Spleen (tissue), 11 donors: Measurements from ENCODE around the gene FSTL5. TPM values are rescaled to one million over a fixed set of nuclear protein-coding genes. Genes with fewer than 3 reads are reported as not detected.

ENCODE experiments used
- DNase-seq: peaks from one replicate; pipeline ENCODE4 v3.0.0-alpha.2; 2020
- H3K27ac ChIP-seq, 8 donors: fragments of 200-600 bp; sonication (generic) in 7 of 8; 1 replicate in 4 of 8; 2 replicates in 4 of 8; pipeline versions ENCODE4 v1.5.0 to v1.8.0; 2016 to 2021; ENCODE audit warnings: inconsistent platforms in 4 of 8, mild to moderate bottlenecking in 4 of 8, moderate library complexity in 1 of 8
- H3K27me3 ChIP-seq, 7 donors: fragments of 200-600 bp; sonication (generic) in 6 of 7; replicated peaks in 1 of 7; 1 replicate in 4 of 7; 2 replicates in 3 of 7; pipeline versions ENCODE4 v1.5.0 to v1.8.0; 2016 to 2021; ENCODE audit warnings: inconsistent platforms in 3 of 7, mild to moderate bottlenecking in 1 of 7
- H3K36me3 ChIP-seq, 6 donors: fragments of 200-600 bp; sonication (generic) in 5 of 6; 1 replicate in 4 of 6; 2 replicates in 2 of 6; pipeline versions ENCODE4 v1.5.0 to v1.8.0; 2016 to 2021; ENCODE audit warnings: inconsistent platforms in 2 of 6
- H3K4me1 ChIP-seq, 6 donors: fragments of 200-600 bp; sonication (generic) in 5 of 6; 1 replicate in 3 of 6; 2 replicates in 3 of 6; pipeline versions ENCODE4 v1.5.0 to v1.8.0; 2016 to 2021; ENCODE audit warnings: inconsistent platforms in 3 of 6
- H3K4me3 ChIP-seq, 8 donors: fragments of 200-600 bp; sonication (generic) in 7 of 8; 1 replicate in 4 of 8; 2 replicates in 4 of 8; pipeline versions ENCODE4 v1.5.0 to v1.8.0; 2016 to 2021; ENCODE audit warnings: inconsistent platforms in 4 of 8, mild to moderate bottlenecking in 4 of 8, moderate library complexity in 2 of 8
- H3K9me3 ChIP-seq, 8 donors: fragments of 200-600 bp; sonication (generic) in 7 of 8; 1 replicate in 4 of 8; 2 replicates in 4 of 8; pipeline versions ENCODE4 v1.5.0 to v1.8.0; 2016 to 2021; ENCODE audit warnings: inconsistent platforms in 4 of 8
- POLR2A ChIP-seq, 3 donors: fragments of 450-650 bp; IDR thresholded peaks; one replicate each; pipeline ENCODE4 v1.5.1; 2017; ENCODE audit warnings: antibody characterized with exemption in 3 of 3, mild to moderate bottlenecking in 1 of 3
- POLR2AphosphoS5 ChIP-seq, 3 donors: sonication (generic); formaldehyde crosslinking; IDR thresholded peaks; one replicate each; pipeline ENCODE4 v1.5.1; 2017; ENCODE audit warnings: antibody characterized with exemption in 3 of 3
- WGBS, 5 donors: extraction: QIAGEN DNeasy Blood & Tissue Kit in 3 of 5; methylation state at CpG; one replicate each; pipeline versions ENCODE4 v1.1.5 to v1.1.7; 2013 to 2018; 5-methylcytosine and 5-hydroxymethylcytosine counted together
- intact Hi-C: fragments of 100-400 bp; cut with DNase I; formaldehyde crosslinking; loops from one replicate; pipeline ENCODE4 v1.15.0; 2023; ENCODE audit warnings: low total_unique reads
- polyA plus RNA-seq, 3 donors: library from polyadenylated mRNA; stranded (reverse); fragments of 200-250 nt; gene quantifications; one replicate each; pipeline ENCODE4 v1.2.1, GENCODE V29; 2013
- total RNA-seq, 7 donors: library from RNA; depleted of rRNA in 3 of 7; stranded (reverse); fragments of >200 nt in 3 of 7; fragmentation: NEBNext Ultra II Directional in 4 of 7; extraction: Animal tissue kit (Norgen Biotek cat#: 25700) in 4 of 7; gene quantifications; one replicate each; pipeline versions ENCODE4 v1.1.0 to v1.2.1, GENCODE V29; 2016 to 2021
- TF ChIP-seq, protein P1 (sequence below), 11 experiments: fragments of 200-600 bp in 7 of 11; fragments of 450-650 bp in 4 of 11; sonication (generic) in 4 of 11; IDR thresholded peaks in 8 of 11; conservative IDR thresholded peaks in 3 of 11; 1 replicate in 7 of 11; 2 replicates in 4 of 11; pipeline versions ENCODE4 v1.4.0 to v1.8.0; 2016 to 2021; ENCODE audit warnings: antibody characterized with exemption in 11 of 11, inconsistent platforms in 4 of 11, mild to moderate bottlenecking in 1 of 11
- donor health status: healthy with polysubstance abuse.
- donor health status: DM: no; HTN: no; CAD: no; lungs with moderate emphysema.
- donor health status: DM: no; HTN: no; CAD: no.
- donor health status: Bipolar disorder and iron deficiency.
- donor health status: healthy.
- donor health status: DM: no; HTN: no; CAD: no.
- donor health status: DM: yes; HTN: yes; CAD: no.

Gene FSTL5
- total and polyA plus RNA-seq, 10 donors, result 0.02 TPM; not detected in 9

DNA sequence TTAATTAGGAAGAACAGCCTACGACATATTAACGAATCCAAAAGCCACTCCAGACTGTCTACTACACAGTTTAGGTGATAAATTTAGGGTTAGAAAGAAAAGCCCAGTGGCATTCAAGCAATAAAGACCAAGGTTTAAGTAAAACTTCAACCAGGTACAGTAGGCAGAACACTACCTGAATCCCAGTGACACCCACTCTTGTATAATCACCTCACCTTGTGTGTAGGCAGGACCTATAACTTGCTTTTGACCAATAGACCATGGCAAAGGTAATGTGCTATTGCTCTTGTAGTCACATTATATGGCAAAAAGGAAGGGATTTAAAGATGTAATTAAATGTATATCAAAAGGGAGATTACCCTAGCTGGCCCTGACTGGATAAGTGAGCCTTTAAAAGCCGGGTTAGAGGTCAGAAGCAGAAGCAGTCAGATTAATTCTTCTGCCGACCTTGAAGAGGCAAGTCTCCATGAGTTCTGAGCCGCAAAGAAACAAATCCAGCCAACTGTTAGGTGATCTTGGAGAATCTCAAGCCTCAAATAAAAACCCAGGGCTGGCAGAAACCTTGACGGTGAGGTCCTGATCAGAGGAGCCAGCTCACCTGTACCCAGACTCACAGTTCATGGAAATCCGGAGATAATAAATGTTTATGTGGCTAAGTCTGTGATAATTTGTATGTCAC is 8.8 kb downstream of the FSTL5 start:
- TF ChIP-seq, protein P1, sequence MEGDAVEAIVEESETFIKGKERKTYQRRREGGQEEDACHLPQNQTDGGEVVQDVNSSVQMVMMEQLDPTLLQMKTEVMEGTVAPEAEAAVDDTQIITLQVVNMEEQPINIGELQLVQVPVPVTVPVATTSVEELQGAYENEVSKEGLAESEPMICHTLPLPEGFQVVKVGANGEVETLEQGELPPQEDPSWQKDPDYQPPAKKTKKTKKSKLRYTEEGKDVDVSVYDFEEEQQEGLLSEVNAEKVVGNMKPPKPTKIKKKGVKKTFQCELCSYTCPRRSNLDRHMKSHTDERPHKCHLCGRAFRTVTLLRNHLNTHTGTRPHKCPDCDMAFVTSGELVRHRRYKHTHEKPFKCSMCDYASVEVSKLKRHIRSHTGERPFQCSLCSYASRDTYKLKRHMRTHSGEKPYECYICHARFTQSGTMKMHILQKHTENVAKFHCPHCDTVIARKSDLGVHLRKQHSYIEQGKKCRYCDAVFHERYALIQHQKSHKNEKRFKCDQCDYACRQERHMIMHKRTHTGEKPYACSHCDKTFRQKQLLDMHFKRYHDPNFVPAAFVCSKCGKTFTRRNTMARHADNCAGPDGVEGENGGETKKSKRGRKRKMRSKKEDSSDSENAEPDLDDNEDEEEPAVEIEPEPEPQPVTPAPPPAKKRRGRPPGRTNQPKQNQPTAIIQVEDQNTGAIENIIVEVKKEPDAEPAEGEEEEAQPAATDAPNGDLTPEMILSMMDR (IDR thresholded peaks at IDR 0.05 in 8 of 11, conservative IDR thresholded peaks at IDR 0.05 in 3 of 11), result no peak
- TF ChIP-seq POLR2A (IDR thresholded peaks at IDR 0.05) (no peak), POLR2AphosphoS5 (IDR thresholded peaks at IDR 0.05) (no peak)
- DNase-seq, result no peak
- Histone ChIP-seq H3K36me3 (no peaks in the 10 kb centered on the region), H3K27me3 (no peaks in the 10 kb centered on the region), H3K9me3 (no peaks in the 10 kb centered on the region), H3K4me1 (no peaks in the 10 kb centered on the region), H3K27ac (no peak overlapping the region), H3K4me3 (no peak overlapping the region)
- 74 to 83% (median 77%) methylated on average over 7 of the region's 7 CpGs for WGBS, 5 donors
- intact Hi-C loops, result no loop called here

DNA sequence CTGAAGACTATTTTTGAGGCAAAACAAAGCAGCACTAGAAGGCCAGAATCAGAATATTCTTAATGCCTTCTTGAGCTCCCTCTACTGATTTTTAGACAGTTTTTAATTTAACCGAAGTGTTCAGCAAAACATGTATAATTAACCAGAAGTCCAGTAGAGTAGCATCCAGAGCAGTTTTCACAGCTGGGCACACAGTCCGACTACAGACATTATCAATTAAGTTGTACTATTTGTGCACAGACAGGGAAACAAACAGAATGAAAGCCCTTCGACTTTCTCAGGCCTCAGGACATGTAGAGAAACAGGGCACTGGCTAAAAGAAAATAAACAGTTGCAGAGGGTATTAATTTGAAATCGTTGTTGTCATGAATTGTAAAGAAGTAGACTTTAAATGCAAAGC is 11.9 kb downstream of the FSTL5 start:
- WGBS, 5 donors, result 58 to 65% (median 62%) methylated on average over 4 of the region's 4 CpGs
- no peaks in the 10 kb centered on the region for H3K36me3 ChIP-seq
- no peak overlapping the region for H3K4me3 ChIP-seq
- TF ChIP-seq, protein P1 (IDR thresholded peaks at IDR 0.05 in 8 of 11, conservative IDR thresholded peaks at IDR 0.05 in 3 of 11), result no peak
- TF ChIP-seq POLR2AphosphoS5 (IDR thresholded peaks at IDR 0.05), result no peak
- no peak for TF ChIP-seq POLR2A (IDR thresholded peaks at IDR 0.05)
- H3K4me1 ChIP-seq, result no peaks in the 10 kb centered on the region
- no peaks in the 10 kb centered on the region for H3K9me3 ChIP-seq
- intact Hi-C loops, result no loop called here
- no peaks in the 10 kb centered on the region for H3K27me3 ChIP-seq
- DNase-seq, result no peak
- no peak overlapping the region for H3K27ac ChIP-seq

GRCh38 chr4:162151386-162151785 is 12.4 kb downstream of the FSTL5 start:
- H3K27me3 ChIP-seq, result no peaks in the 10 kb centered on the region
- no peak for TF ChIP-seq POLR2AphosphoS5 (IDR thresholded peaks at IDR 0.05)
- TF ChIP-seq, protein P1 (IDR thresholded peaks at IDR 0.05 in 8 of 11, conservative IDR thresholded peaks at IDR 0.05 in 3 of 11), result no peak
- TF ChIP-seq POLR2A (IDR thresholded peaks at IDR 0.05), result no peak
- intact Hi-C loops, result no loop called here
- no peak for DNase-seq
- H3K9me3 ChIP-seq, result no peaks in the 10 kb centered on the region
- H3K4me1 ChIP-seq, result no peaks in the 10 kb centered on the region
- no peak overlapping the region for H3K4me3 ChIP-seq
- H3K27ac ChIP-seq, result no peak overlapping the region
- H3K36me3 ChIP-seq, result no peaks in the 10 kb centered on the region

DNA sequence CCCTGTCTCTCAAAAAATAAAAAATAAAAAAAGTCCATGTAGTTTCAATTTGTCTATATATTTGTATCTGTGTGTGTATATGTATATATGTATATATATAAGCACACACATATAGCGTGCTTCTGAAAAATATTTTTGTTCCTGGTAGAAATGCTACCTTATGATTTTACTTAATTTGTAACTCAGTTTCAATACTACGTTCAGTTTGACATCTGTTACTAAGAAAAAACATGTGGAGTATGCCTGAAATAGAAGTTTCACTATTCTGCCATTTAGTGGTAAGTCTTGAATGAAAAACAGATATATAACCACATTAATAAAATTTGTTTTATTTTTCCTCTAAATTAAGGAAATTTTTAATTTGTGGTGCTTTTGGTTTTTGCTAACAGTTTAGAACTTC is 14.2 kb downstream of the FSTL5 start:
- intact Hi-C loops, result no loop called here
- no peaks in the 10 kb centered on the region for H3K4me1 ChIP-seq
- no peaks in the 10 kb centered on the region for H3K9me3 ChIP-seq
- H3K27me3 ChIP-seq, result no peaks in the 10 kb centered on the region
- no peak overlapping the region for H3K27ac ChIP-seq
- 72 to 90% (median 78%) methylated on average over 2 of the region's 2 CpGs for WGBS, 5 donors
- H3K4me3 ChIP-seq, result no peak overlapping the region
- DNase-seq, result no peak
- TF ChIP-seq POLR2AphosphoS5 (IDR thresholded peaks at IDR 0.05), result no peak
- no peaks in the 10 kb centered on the region for H3K36me3 ChIP-seq
